ENCODE results near the gene WDFY4. TPM values are rescaled to one million over a fixed set of nuclear protein-coding genes. Genes with fewer than 3 reads are reported as not detected.

Gene WDFY4
- total and polyA plus RNA-seq, 9 of the 15 experiments (the other 6 are each of a cell fraction or from before 2014, with no cell fraction given) = 0.01 to 0.02 (median 0.01) TPM; not detected in 6

DNA sequence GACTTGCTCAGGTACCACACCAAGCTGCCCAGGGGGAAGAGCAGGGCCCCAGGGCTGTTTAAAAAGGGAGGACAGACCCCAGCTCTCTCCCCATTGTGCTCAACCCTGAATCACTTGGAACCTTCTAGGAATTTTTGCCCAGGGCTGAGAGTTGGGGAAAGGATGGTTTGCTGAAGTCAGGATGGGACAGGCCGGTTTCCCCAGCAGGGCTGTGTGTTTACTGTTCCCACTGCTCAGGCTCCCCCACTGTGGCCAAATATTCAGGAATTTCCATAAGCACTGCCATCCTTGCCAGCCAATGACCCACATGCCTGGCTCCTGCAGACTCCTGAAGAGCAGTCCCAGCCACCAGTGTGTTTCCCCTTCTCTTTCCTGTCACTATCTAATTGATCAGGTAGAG is 120.7 kb downstream of the WDFY4 start:
- H4K20me1 ChIP-seq (replicated peaks; ENCODE audit: control insufficient read depth, insufficient read depth, low read length) = no peaks in the 10 kb centered on the region
- H3K9me1 ChIP-seq (ENCODE audit: control insufficient read depth, insufficient read depth, low read length) = no peaks in the 10 kb centered on the region
- H3K27me3 ChIP-seq (ENCODE audit: control insufficient read depth in 2 of 2, insufficient read depth in 2 of 2, low read length in 2 of 2) = peaks cover 0 to 13% of the 10 kb centered on the region in 2 experiments; a peak in 4 of 5 replicates
- FAIRE-seq = no peak
- BruUV-seq (replicated peaks) = no TSS peak
- DNase-seq (ENCODE audit: extremely low read depth in 1 of 4, low spot score in 3 of 4) = no peak
- no peak overlapping the region; the same call in 1 of the 2 replicates for H2AFZ ChIP-seq (ENCODE audit: low read depth, low read length)
- H3K4me2 ChIP-seq (ENCODE audit: insufficient read depth, low read length) = no peak overlapping the region
- ChIA-PET CTCF (ENCODE audit: low intra/inter-chr PET ratio) (no interaction called here), POLR2A (no interaction called here)
- H3K9ac ChIP-seq (ENCODE audit: insufficient read depth in 1 of 2, low read depth in 2 of 2, low read length in 2 of 2) = no peak overlapping the region
- H3K4me3 ChIP-seq = no peak overlapping the region
- ATAC-seq = no peak
- in situ Hi-C loops (cut with MboI) (no loop called here), intact Hi-C loops (cut with micrococcal nuclease) (no loop called here)
- TF ChIP-seq NR4A1 (CRISPR knock-in tag; IDR thresholded peaks at IDR 0.05) (no peak), NR4A1 (tag; IDR thresholded peaks at IDR 0.05) (no peak), U2AF2 (optimal IDR thresholded peaks at IDR 0.05; ENCODE audit: low read depth, low read length) (no peak), NR1H2 (CRISPR knock-in tag; IDR thresholded peaks at IDR 0.05) (no peak), HNRNPUL1 (IDR thresholded peaks at IDR 0.05; ENCODE audit: low read length) (no peak), SMAD1 (IDR thresholded peaks at IDR 0.05; ENCODE audit: low read depth, low read length, partially characterized antibody) (no peak), SAP30 (IDR thresholded peaks at IDR 0.05; ENCODE audit: borderline replicate concordance, insufficient read depth, low read depth, low read length, poor library complexity, severe bottlenecking) (no peak), EWSR1 (IDR thresholded peaks at IDR 0.05; ENCODE audit: borderline replicate concordance, low read depth, partially characterized antibody) (no peak), ZNF174 (CRISPR knock-in tag; IDR thresholded peaks at IDR 0.05) (no peak), POLR2B (IDR thresholded peaks at IDR 0.05; ENCODE audit: low read depth, partially characterized antibody) (no peak), ZNF311 (CRISPR knock-in tag; IDR thresholded peaks at IDR 0.05) (no peak), SREBF2 (CRISPR knock-in tag; IDR thresholded peaks at IDR 0.05) (no peak), NR2C2 (CRISPR knock-in tag; IDR thresholded peaks at IDR 0.05) (no peak), NR2C2 (tag; IDR thresholded peaks at IDR 0.05) (no peak), POLR3G (IDR thresholded peaks at IDR 0.05; ENCODE audit: extremely low read depth, insufficient read length, insufficient replicate concordance) (no peak), NCOA1 (IDR thresholded peaks at IDR 0.05; ENCODE audit: low read depth) (no peak), POLR2G (IDR thresholded peaks at IDR 0.05; ENCODE audit: low read depth, low read length) (no peak), ZNF3 (CRISPR knock-in tag; IDR thresholded peaks at IDR 0.05) (no peak)
- TF ChIP-seq, protein P1, sequence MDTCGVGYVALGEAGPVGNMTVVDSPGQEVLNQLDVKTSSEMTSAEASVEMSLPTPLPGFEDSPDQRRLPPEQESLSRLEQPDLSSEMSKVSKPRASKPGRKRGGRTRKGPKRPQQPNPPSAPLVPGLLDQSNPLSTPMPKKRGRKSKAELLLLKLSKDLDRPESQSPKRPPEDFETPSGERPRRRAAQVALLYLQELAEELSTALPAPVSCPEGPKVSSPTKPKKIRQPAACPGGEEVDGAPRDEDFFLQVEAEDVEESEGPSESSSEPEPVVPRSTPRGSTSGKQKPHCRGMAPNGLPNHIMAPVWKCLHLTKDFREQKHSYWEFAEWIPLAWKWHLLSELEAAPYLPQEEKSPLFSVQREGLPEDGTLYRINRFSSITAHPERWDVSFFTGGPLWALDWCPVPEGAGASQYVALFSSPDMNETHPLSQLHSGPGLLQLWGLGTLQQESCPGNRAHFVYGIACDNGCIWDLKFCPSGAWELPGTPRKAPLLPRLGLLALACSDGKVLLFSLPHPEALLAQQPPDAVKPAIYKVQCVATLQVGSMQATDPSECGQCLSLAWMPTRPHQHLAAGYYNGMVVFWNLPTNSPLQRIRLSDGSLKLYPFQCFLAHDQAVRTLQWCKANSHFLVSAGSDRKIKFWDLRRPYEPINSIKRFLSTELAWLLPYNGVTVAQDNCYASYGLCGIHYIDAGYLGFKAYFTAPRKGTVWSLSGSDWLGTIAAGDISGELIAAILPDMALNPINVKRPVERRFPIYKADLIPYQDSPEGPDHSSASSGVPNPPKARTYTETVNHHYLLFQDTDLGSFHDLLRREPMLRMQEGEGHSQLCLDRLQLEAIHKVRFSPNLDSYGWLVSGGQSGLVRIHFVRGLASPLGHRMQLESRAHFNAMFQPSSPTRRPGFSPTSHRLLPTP (IDR thresholded peaks at IDR 0.05; ENCODE audit: borderline replicate concordance, extremely low read depth, insufficient read length) = no peak
- TF ChIP-seq, protein P2, sequence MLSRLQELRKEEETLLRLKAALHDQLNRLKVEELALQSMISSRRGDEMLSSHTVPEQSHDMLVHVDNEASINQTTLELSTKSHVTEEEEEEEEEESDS (CRISPR knock-in tag; IDR thresholded peaks at IDR 0.05) = no peak
- no peaks in the 10 kb centered on the region for H3K36me3 ChIP-seq (ENCODE audit: control insufficient read depth, insufficient read depth, low read length)
- H3K9me3 ChIP-seq (replicated peaks; ENCODE audit: control insufficient read depth, insufficient read depth, low read depth, low read length) = no peaks in the 10 kb centered on the region
- H3K27ac ChIP-seq (ENCODE audit: extremely low read depth, low read depth, low read length) = no peak overlapping the region
- no peaks in the 10 kb centered on the region for H3K79me2 ChIP-seq (ENCODE audit: control insufficient read depth, insufficient read depth, low read length)
- WGBS (ENCODE audit: insufficient coverage, low coverage, missing lambda C conversion rate) = 0% methylated on average over 1 of the region's 1 CpG
- H3K4me1 ChIP-seq (replicated peaks in 1 of 2; ENCODE audit: control insufficient read depth in 2 of 2, insufficient read depth in 2 of 2, low read length in 2 of 2) = no peaks in the 10 kb centered on the region; a peak in 1 of 5 replicates
